Measurements from ENCODE around the gene RBP5. TPM values are rescaled to one million over a fixed set of nuclear protein-coding genes. Genes with fewer than 3 reads are reported as not detected.
A peak's percentile ranks its signal among the peaks of the same experiment; 100 is the strongest.

Gene RBP5, protein sequence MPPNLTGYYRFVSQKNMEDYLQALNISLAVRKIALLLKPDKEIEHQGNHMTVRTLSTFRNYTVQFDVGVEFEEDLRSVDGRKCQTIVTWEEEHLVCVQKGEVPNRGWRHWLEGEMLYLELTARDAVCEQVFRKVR
- 0.89 TPM for total RNA-seq
- long read RNA-seq, partial matches to known transcripts = 0 of 1 reads
- long read RNA-seq, other reads (novel, unspliced or antisense) = 0 of 1 reads

DNA sequence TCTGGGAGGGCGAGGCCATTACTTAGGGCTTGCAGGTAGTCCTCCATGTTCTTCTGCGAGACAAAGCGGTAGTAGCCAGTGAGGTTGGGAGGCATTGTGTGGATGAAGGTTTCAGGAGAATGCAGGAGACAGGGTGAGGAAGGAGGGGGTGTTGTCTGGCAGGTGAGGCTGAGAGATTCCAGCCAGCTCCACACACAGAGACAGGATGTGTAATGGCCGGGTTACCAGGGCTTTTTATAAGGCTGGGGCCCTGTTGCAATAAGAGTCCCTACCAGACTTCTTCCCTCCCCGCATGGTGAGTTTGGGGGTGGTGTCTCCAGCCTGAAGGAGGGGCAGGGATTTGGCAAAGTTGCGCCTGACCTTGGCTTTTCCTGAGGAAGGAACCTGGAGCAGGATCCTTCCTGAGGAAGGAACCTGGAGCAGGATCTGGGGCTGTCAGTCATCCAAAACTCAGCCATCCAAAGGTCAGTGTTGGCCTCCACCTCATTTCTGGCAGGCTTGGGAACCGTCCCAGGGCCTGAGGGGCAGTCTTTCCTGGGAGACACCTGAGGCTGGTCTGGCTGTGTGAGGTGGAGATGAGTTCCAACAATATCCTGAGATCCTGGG, at the start of gene RBP5:
Gene RBP5, minus strand, starts transcription at position 209 of the 606 bp plus-strand sequence. Its CDS starts 114 bp downstream, at position 95.
- DNase-seq (no peak), ATAC-seq (no peak)
- intact Hi-C loops (cut with micrococcal nuclease) = no loop called here

- no peak for DNase-seq
- ATAC-seq = no peak
- intact Hi-C loops (cut with micrococcal nuclease) = no loop called here
Observed at GRCh38 chr12:7178481-7178880, 49.8 kb upstream of the RBP5 start.

GRCh38 chr12:7176595-7176994, 47.9 kb upstream of the RBP5 start:
- no peak for ATAC-seq

GRCh38 chr12:7175493-7175892, 46.8 kb upstream of the RBP5 start:
- DNase-seq (no peak), ATAC-seq (no peak)
- intact Hi-C loops (cut with micrococcal nuclease) = no loop called here

More at GRCh38 chr12:7176595-7176994, 47.9 kb upstream of the RBP5 start:
- intact Hi-C loops (cut with micrococcal nuclease) = no loop called here
- DNase-seq = no peak

- DNase-seq (no peak), ATAC-seq (no peak)
- intact Hi-C loops (cut with micrococcal nuclease) = no loop called here
Observed at GRCh38 chr12:7171854-7172253, 43.2 kb upstream of the RBP5 start.

DNA sequence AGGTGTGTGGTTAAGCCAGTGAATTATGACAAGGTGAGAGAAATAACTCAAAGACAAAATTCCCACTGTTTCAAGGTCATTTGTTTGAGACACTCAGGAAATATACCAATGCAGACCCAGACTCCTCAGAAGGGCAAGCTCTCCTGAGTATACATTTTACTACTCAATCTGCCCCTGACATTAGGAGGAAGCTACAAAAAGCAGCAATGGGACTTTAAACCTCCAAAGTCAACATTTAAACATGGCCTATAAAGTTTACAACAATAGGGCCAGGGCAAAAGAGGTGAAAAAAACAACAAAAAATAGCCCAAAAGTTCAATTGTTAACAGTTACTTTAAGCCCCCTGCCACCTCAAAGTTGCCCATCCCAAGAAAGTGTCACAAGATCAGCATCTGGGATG, 41.3 kb upstream of the RBP5 start:
- DNase-seq (no peak), ATAC-seq (no peak)
- intact Hi-C loops (cut with micrococcal nuclease) = no loop called here

DNA sequence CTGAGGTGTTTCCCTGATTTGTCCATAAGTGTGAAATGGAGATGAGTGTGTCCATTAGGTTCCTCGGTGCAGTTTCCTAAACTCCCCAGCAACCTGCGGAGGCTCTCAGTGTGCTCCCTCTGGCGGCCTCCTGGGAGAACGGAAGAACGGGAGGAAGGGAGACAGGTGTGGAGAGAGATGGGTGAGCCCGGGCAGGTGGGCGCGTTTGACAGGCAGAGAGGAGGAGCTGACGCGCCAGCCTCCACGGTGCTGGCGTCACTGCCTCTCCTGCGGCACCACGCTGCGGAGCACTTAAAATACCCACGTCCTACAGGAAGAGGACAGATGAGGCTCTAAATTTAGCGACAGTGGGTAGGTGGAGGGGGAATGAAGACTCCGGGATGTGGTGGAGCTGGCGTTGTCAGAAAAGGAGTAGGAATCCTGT, 34.0 kb upstream of the RBP5 start:
- intact Hi-C loops (cut with micrococcal nuclease) = no loop called here
- DNase-seq (peak; percentile 44), ATAC-seq (peak; percentile 73)

DNA sequence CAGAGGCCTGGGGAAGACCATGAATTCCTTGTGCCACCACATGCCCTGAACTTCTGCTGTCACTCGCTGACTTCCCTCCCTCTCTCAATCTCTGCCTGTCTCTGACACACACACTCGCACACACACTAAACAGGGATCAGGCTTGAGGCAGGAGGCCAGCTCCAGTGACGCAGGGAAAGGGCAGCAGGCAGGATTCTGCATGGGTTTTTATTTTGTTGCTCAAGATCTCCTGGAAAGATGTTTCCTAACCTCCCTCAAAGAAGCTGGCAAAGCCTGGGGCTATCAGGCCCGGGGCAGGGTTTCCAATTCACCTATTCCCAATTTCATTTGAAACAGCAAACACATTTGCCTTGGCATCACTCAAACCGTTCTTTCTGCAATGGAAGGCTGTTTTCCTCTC, 33.1 kb upstream of the RBP5 start:
- intact Hi-C loops (cut with micrococcal nuclease) = no loop called here
- DNase-seq (no peak), ATAC-seq (no peak)

GRCh38 chr12:7161327-7161726, 32.6 kb upstream of the RBP5 start:
- intact Hi-C loops (cut with micrococcal nuclease) = no loop called here

GRCh38 chr12:7160183-7160582, 31.5 kb upstream of the RBP5 start:
- ATAC-seq (no peak), DNase-seq (no peak)
- intact Hi-C loops (cut with micrococcal nuclease) = no loop called here

More at GRCh38 chr12:7161327-7161726, 32.6 kb upstream of the RBP5 start:
- DNase-seq = no peak
- ATAC-seq = no peak

DNA sequence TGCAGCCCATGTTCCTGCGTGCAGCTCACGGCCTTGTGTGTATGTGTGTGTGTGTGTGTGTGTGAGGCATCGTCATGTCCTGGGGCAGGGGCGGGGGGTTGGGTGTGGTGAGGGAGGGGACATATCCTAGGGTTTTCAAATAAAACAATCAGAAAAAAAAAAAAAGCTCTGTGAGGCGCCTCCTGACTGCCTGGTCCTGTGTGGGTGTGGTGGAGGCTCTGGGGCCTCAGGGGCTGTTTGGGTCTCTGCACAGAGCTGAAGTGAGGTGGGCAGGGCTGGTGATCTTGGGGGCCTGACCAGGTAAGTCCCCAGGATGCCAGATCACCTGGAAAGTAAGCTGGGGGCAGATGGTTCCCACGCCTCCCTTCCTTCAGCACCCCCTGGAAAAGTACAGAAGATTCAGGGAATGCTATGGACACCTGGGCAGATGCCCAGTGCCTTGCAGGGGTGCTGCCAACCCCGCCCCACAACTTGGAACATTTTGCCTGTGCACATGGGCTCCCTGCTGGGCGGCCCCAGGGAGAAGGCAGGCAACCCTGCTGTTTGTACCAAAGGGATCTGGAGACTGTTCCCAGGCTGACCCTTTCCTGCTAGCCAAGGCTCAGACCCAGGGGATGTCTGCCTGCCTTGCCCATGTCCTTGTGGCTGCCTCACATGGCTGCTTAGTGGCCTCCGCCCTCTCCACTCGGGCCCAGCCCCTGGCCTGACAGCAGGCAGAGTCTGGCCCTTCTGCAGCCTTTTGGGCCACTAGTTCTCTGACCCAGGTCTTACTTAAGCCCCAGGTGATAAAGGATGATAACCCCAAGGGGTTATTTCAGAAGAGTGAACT, 30.3 kb upstream of the RBP5 start:
- ATAC-seq = no peak
- intact Hi-C loops (cut with micrococcal nuclease) = no loop called here
- no peak for DNase-seq

GRCh38 chr12:7157391-7157790, 28.7 kb upstream of the RBP5 start:
- ATAC-seq = no peak
- no peak for DNase-seq

DNA sequence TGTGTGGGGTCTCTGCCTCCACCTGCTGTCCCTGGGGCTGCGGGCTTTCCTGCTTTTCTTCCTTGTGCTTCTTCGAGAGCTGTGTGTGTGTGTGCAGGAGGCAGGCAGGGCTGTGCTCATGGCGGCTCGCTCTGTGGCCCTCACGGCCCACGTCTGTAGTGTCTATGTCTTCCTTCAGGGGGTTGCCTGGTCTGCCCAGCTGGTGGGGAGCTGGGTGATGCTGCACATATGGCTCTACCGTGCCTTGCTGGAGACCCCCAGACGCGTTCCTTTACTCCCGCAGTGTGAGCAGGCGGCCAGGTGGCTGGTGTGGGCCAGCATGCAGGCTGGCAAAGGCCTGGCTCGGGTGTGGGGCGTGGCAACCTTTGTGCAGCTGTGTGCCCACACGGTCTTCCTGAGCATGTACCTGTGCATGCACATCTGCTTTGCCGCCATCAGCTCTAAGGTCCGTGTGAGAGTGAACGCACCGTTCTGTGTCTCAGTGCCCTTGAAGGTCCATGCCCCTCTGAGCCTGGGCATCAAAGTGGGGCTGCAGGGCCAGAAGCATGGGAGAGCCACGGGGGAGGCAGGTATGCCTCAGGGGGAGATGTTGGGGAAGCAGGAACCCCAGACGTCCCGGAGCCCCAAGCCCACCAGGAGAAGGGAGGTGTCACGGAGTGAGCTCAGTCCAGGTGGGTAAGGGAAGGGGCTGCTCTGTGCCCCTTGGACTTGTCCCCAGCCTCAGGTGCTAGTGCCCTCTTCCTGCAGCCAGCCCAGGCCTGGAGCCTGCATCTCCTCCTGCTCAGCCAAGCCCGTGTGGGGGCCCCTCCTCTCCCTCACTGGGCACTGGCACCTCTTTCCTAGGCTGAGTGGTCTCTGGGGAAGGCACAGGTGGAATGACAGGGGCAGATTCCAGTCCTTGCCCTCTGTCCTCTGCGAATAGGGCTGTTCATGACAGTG, 27.8 kb upstream of the RBP5 start:
- intact Hi-C loops (cut with micrococcal nuclease) = no loop called here
- ATAC-seq (no peak), DNase-seq (no peak)

More at GRCh38 chr12:7157391-7157790, 28.7 kb upstream of the RBP5 start:
- intact Hi-C loops (cut with micrococcal nuclease) = no loop called here

DNA sequence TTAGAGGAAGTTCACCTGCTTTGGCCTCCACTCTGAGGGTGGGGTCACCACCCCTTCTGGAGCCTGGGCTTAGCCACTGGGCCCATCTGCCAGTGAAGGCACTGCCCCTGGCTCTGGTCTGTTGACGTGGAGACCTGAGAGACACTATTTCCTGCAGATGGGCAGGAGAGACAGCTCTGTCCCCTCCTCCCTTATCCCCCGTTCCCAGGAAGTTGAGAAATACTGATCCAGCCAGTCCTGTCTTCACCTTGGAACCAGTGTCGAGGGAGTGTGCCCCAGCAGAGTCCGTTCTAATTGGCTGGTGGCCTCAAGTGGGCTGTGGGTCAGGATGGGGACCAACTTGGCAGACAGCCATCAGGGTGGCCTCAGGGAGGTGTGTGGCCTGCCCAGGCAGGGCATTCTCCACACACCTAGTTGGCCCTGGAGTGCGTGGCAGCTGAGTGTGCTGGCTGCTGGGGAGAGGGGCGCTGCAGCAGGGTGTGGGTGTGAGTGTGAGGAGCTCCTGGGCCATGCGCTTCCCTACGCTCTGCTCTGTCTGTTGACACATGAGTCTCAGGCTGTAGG, 26.9 kb upstream of the RBP5 start:
- ATAC-seq (no peak), DNase-seq (no peak)
- intact Hi-C loops (cut with micrococcal nuclease) = no loop called here

- DNase-seq = no peak
- no peak for ATAC-seq
- intact Hi-C loops (cut with micrococcal nuclease) = no loop called here
Observed at GRCh38 chr12:7154901-7155470, 26.3 kb upstream of the RBP5 start.

DNA sequence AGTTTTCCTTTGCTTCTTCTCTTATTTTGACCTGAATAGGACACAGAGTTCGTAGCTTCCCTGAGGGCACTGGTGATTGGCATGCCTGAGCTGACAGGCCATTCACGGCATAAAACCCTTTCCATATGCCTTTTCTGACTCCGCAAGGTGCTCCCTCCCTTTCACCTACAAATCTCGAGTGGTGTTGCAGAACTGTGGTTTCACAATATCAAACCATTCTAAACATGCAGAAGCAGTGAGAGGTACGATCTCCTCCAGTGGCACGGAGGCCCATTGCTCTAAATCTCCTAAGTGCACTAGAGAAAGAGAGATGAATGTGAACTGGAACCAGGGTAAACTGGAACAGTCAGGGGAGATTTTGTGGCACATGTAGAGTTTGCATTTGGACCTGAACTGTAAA, 25.4 kb upstream of the RBP5 start:
- DNase-seq = no peak

DNA sequence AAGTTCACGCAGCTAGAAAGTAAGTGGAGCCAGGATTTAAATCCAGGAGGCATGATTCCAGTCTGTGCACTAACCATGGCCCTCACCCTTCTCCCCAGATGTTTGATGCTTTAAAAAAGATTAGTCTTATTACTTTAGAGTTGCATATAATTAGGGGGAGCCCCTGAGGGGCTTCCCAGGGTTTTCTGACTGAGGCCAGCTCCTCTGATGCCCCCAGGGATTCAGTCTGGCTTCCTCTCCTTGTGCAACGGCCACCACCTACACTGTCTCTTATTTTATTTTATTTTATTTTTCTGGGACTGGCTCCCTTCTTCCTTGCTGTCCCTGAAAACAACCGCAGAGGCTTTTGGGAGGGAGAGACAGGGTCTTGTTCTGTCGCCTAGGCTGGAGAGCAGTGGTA, 24.1 kb upstream of the RBP5 start:
- intact Hi-C loops (cut with micrococcal nuclease) = no loop called here
- ATAC-seq (no peak), DNase-seq (no peak)

More for the DNA sequence above, 25.4 kb upstream of the RBP5 start:
- no peak for ATAC-seq
- intact Hi-C loops (cut with micrococcal nuclease) = no loop called here

DNA sequence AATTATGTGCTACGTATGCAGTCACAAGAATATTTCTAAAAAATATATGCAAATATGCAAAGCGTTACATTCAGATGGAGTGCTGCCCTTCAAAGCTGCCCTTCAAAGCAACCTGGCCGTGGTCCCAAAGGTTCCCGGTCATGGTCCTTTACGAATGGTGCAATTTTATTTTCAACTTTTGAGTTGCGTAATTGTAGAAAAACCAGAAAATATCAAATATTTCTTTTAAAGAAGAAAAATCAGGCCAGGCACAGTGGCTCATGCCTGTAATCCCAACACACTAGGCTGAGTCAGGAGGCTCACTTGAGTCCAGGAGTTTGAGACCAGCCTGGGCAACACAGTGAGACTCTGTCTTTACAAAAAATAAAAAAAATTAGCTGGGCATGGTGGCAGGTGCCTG, 22.8 kb upstream of the RBP5 start:
- ATAC-seq (no peak), DNase-seq (no peak)
- intact Hi-C loops (cut with micrococcal nuclease) = no loop called here

- intact Hi-C loops (cut with micrococcal nuclease) = no loop called here
- ATAC-seq (no peak), DNase-seq (no peak)
Observed at GRCh38 chr12:7150841-7151240, 22.2 kb upstream of the RBP5 start.

Data from left ventricle myocardium superior (tissue), 1 donor.